ENCODE results near the gene PEX7.
"Not testable (repeated sequence)": the region's sequence is repeated elsewhere in the genome, so short reads cannot be mapped to it uniquely, and the experiment has no call there.

Gene PEX7

GRCh38 chr6:136950436-136951126, 128.2 kb downstream of the PEX7 start:
- no peak for DNase-seq (ENCODE audit: low spot score)

GRCh38 chr6:136952714-136953260, 130.4 kb downstream of the PEX7 start:
- DNase-seq (ENCODE audit: low spot score) = no peak

- no peak for DNase-seq (ENCODE audit: low spot score)
Measured at GRCh38 chr6:136955123-136955522, 132.7 kb downstream of the PEX7 start.

GRCh38 chr6:136956590-136957544, 134.5 kb downstream of the PEX7 start:
- peak; percentile 43 for DNase-seq (ENCODE audit: low spot score)

DNA sequence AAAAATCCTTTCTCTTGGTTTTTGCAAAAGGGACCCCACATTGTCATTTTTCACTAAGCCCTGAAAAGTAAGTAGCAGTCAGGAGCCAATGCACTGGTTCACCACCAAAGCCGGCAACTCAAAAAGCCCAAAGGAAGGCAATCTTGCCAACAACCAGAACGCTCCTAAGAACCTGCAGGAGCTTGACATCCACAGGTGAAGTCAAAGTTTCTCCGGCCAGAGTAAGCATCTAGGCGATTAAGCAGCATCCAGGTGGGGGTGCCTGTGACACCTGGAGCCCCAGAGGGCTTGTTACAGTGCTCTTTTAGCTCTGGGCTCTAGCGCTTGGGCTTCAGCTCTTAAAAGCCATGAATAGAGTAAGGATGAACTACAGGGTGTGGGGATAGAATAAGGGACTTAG, 135.8 kb downstream of the PEX7 start:
- DNase-seq (ENCODE audit: low spot score) = no peak

GRCh38 chr6:136959471-136959891, 137.1 kb downstream of the PEX7 start:
- DNase-seq (ENCODE audit: low spot score) = no peak

- DNase-seq (ENCODE audit: low spot score) = not testable (repeated sequence)
Measured at GRCh38 chr6:136959935-136960334, 137.5 kb downstream of the PEX7 start.

GRCh38 chr6:136960781-136961180, 138.4 kb downstream of the PEX7 start:
- DNase-seq (ENCODE audit: low spot score) = no peak

DNA sequence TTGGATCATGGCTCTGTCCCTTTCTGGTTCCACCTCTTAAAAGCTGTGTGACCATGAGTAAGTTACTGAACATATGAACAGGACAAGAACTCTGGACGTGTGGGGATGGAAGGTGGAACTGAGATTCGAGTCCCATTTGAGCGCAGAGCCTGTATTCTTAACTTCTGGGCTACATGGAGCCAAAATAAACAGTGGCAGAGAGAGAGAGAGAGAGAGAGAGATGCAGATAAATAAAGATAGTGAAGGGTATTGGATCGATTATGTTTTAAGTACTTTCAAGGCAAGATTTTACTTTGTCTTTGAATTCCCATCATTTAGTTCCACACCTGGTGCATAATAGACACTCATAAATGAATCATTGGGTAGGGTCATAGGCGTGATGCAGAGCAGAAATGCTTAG, 139.5 kb downstream of the PEX7 start:
- no peak for DNase-seq (ENCODE audit: low spot score)

DNA sequence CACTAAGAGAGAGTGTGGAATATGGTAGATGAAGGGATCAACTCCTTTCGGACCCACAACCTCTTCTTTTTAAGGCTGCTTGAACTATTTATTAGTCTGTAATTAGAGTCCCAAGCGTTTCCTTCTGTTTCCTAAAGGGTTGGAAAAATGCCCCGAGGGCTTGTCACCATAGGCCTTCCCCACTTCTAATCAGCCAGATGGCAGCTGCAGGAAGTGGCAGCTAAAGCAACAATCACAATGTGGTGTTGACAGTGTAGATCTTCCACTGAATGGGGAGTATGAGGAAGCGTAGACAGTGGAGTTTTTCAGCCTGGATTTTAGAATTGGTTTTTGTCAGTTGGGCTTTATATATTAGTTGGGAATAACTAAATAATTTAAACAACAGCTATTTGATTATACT, 140.3 kb downstream of the PEX7 start:
- no peak for DNase-seq (ENCODE audit: low spot score)

DNA sequence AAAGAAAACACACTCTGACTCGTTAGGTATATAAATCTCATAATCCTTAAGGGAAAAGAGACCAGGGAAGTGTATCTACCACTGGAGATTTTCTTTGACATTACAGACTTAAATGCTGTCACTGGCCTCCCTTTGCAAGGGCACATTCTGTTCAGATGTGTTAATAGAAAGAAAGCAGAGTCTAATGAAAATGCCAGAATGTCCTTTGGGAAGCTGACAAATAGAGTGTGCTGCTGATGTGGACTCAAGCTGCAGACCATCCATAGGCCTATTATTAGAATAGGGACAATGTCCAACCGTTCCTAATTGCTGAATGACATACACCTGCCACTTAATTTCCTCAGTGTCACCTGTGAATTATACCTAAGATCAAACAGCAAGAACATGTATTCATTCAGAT, 140.9 kb downstream of the PEX7 start:
- no peak for DNase-seq (ENCODE audit: low spot score)

Small RNA genes lying within 50 kb of the gene (small RNA-seq; reads per million reads assigned to genes)
- gene RF00019 (0 reads per million in 2 experiments), gene RF00443 (0 to 0.03 reads per million in 2 experiments)
